Muscle of leg (tissue), 11 donors: ENCODE results near the gene CTBP1. TPM values are rescaled to one million over a fixed set of nuclear protein-coding genes. Genes with fewer than 3 reads are reported as not detected.

ENCODE experiments used
- DNase-seq: peaks from one replicate; pipeline ENCODE4 v3.0.0; 2013
- H3K27ac ChIP-seq: one replicate; pipeline ENCODE4 v1.5.1; 2013; ENCODE audit warnings: mild to moderate bottlenecking, low read length, control low read depth
- H3K27me3 ChIP-seq: one replicate; pipeline ENCODE4 v1.6.1; 2013; ENCODE audit warnings: low read length; ENCODE audit not compliant: control insufficient read depth, insufficient read depth
- H3K36me3 ChIP-seq: one replicate; pipeline ENCODE4 v1.6.1; 2013; ENCODE audit warnings: low read length; ENCODE audit not compliant: control insufficient read depth, insufficient read depth
- H3K4me1 ChIP-seq: one replicate; pipeline ENCODE4 v1.6.1; 2013; ENCODE audit warnings: low read length; ENCODE audit not compliant: control insufficient read depth, insufficient read depth
- H3K4me3 ChIP-seq: one replicate; pipeline ENCODE4 v1.5.1; 2013; ENCODE audit warnings: low read length, control low read depth
- H3K9me3 ChIP-seq: replicated peaks from 2 replicates; pipeline ENCODE4 v1.6.1; 2013; ENCODE audit warnings: low read depth, low read length; ENCODE audit not compliant: control insufficient read depth
- WGBS: methylation state at CpG from one replicate; pipeline ENCODE4 v1.1.5; 2013; ENCODE audit warnings: missing lambda C conversion rate; ENCODE audit not compliant: insufficient coverage; 5-methylcytosine and 5-hydroxymethylcytosine counted together
- polyA plus RNA-seq, 8 donors: library from polyadenylated mRNA; unstranded; fragments of 120-200 nt; gene quantifications; one replicate each; pipeline versions ENCODE4 v1.2.1 to v1.2.3, GENCODE V29; 2013; ENCODE audit warnings: inconsistent platforms in 1 of 8, low replicate concordance in 1 of 8; ENCODE audit not compliant: insufficient read length in 8 of 8, insufficient read depth in 1 of 8
- total RNA-seq: library from RNA; stranded (reverse); fragments of 120-200 nt; gene quantifications from one replicate; pipeline ENCODE4 v1.2.4, GENCODE V29; 2013

The CTBP1 gene
- total and polyA plus RNA-seq, 9 donors = 81.9 to 146 (median 118) TPM

DNA sequence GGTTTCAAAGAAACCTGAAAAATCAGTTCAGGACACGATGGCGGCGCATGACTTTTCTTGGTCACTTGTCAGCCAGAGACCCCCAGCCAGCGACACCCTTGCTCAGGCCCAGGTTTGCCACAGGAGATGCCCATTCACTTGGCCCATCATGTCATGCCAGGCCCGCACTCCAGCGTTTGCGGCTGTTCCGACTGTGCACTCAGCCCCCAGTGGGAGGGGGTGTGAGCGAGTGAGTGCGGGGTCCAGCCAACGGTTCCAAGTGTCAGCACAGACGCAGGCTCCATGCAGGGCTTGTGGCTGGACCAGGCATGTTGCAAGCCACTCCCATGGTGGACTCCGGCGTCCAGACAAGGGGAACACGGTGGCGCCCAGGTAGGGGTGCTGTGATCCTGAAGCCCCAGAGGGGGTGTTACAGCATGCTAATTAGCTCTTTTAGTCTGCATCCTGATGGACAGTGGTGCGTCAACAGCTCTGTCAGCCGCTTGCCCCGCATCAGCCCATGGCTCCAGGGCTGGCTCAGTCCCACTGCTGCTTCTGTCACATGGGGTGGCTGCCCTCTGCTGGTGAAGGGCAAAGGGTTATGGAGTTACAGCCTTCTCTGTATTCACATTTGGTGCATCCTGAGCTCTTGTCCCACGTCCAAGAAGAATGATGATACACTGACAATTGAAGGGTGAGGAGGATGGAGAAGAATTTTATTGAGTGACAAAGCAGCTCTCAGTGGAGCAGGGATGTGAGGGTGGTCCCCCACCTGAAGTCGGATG, 37.0 kb upstream of the CTBP1 start:
- H3K4me1 ChIP-seq = peaks cover 10% of the 10 kb centered on the region
- DNase-seq = no peak
- H3K36me3 ChIP-seq = no peaks in the 10 kb centered on the region
- peaks cover 3% of the 10 kb centered on the region for H3K9me3 ChIP-seq
- no peak overlapping the region for H3K4me3 ChIP-seq
- 87% methylated on average over 21 of the region's 21 CpGs for WGBS
- no peaks in the 10 kb centered on the region for H3K27me3 ChIP-seq
- H3K27ac ChIP-seq = no peak overlapping the region

DNA sequence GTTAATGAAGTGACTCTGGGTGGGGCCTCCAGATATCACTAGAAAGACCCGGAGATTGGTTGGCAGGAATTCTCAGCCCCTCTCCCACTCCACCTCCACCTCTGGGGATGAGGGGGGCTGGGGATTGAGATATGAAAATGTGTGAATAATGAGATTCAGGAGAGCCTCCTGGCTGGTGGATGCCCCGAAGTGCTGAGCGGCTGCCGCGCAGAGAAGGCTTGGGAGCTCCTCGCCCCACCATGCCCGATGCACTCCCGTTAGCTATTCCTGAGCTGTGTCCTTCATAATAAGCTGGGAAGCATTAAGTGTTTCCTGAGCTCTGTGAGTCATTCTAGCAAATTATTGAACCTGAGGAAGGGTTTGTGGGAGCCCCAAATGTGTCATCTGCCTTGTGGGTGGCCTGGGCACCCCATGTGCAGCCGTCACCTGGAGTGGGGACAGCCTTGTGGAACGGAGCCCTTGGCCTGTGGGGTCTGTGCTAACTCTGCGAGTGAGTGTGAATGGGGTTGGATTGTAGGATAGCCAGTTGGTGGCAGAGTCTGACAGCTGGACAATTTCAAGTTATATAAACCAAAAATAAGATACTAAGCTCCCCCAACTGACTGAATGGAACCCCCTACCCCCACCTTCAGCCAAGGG, 36.3 kb upstream of the CTBP1 start:
- H3K4me3 ChIP-seq = no peak overlapping the region
- DNase-seq = no peak
- H3K9me3 ChIP-seq = peaks cover 3% of the 10 kb centered on the region
- no peak overlapping the region for H3K27ac ChIP-seq
- H3K36me3 ChIP-seq = no peaks in the 10 kb centered on the region
- 79% methylated on average over 8 of the region's 11 CpGs for WGBS
- H3K27me3 ChIP-seq = no peaks in the 10 kb centered on the region
- peaks cover 5% of the 10 kb centered on the region for H3K4me1 ChIP-seq

DNA sequence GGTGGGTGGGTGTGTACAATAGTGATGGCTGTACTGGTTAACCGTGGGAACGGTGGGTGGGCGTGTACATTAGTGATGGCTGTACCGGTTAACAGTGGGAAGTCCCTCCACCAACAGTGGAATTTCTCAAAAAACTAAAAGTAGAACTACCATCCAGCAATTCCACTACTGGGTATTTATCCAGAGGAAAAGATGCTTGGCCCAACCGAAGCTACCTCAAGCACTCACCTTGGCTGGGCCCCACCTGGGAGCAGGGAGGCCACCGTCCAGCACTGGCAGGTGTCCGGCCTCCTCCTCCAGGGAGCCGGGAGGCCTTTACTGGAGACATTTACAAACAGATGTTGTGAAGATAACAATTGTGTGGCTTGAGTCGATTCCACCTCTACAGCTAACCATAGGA, 34.8 kb upstream of the CTBP1 start:
- DNase-seq = no peak
- no peak overlapping the region for H3K4me3 ChIP-seq
- H3K27ac ChIP-seq = no peak overlapping the region
- H3K4me1 ChIP-seq = peaks cover under 1% of the 10 kb centered on the region
- no peaks in the 10 kb centered on the region for H3K36me3 ChIP-seq
- no peaks in the 10 kb centered on the region for H3K27me3 ChIP-seq
- peaks cover 3% of the 10 kb centered on the region for H3K9me3 ChIP-seq
- WGBS = no CpG with 5 or more reads among the region's 9 CpGs

DNA sequence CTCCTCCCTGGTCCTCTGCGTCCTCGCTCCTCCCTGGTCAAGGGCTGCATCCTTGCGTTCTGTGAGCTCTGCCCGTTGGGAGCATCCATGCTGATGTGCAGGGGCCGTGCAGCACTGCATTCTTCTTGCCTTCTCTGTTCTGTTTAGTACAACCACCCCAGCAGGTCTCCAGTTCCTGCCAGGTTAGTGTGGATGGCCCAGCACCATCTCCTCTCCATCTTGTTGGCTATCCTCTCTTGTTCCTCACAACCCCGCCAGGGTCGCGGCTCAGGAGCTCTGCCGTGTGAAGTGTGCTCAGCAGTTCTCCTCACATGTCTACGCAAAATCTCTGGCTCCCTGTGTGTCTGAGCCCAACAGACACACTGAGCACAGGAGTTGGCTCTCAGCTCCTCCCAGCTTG, 30.3 kb upstream of the CTBP1 start:
- no peaks in the 10 kb centered on the region for H3K4me1 ChIP-seq
- no peaks in the 10 kb centered on the region for H3K9me3 ChIP-seq
- no peak overlapping the region for H3K27ac ChIP-seq
- no peak overlapping the region for H3K4me3 ChIP-seq
- H3K36me3 ChIP-seq = no peaks in the 10 kb centered on the region
- no peaks in the 10 kb centered on the region for H3K27me3 ChIP-seq
- DNase-seq = no peak
- WGBS = 89% methylated on average over 10 of the region's 10 CpGs

DNA sequence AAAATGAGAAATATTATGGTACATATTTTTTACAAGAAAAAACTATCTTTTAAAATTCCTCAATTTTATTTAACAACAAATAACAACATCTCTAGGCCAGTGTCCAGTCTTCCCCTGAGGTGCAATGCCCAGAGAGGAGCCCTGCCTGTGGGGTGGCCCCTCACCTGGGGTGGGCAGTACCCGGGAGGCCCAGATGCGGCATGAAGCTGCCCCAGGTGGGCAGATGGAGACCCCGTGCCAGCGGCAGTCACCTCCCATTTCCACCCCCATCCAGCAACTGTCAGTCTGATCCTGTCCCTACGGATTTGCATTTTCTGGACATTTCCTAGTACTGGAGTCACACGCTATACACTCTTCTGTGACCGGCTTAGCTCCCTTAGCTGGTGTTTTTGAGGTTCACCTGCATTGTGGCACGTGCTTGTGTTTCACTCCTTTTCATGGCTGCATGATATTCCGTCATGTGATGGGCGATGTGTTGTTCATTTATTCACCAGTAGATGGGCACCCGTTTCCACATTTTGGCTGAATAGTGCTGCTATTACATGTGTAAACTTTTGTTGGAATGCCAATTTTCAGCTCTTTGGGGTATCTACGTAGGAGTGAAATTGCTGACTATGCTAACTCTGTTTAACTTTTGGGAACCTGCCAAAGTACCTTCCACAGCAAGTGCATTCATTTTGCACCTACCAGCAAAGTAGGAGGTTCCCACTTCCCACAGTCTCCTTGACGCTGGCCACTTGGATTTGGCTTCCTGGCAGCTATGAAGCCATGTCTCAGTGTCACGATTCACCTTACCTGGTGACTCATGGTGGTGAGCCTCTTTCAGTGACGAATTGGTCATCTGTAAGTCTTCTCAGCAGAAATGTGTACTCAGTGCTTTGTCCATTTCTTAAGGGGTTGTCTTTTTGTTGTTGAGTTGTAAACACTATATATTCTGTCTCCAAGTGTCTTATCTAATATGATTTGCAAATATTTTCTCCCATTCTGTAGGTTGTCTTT, 29.0 kb upstream of the CTBP1 start:
- H3K27ac ChIP-seq = no peak overlapping the region
- no peak overlapping the region for H3K4me3 ChIP-seq
- WGBS = 90% methylated on average over 12 of the region's 15 CpGs
- H3K36me3 ChIP-seq = no peaks in the 10 kb centered on the region
- DNase-seq = no peak
- no peaks in the 10 kb centered on the region for H3K27me3 ChIP-seq
- H3K4me1 ChIP-seq = no peaks in the 10 kb centered on the region
- no peaks in the 10 kb centered on the region for H3K9me3 ChIP-seq

DNA sequence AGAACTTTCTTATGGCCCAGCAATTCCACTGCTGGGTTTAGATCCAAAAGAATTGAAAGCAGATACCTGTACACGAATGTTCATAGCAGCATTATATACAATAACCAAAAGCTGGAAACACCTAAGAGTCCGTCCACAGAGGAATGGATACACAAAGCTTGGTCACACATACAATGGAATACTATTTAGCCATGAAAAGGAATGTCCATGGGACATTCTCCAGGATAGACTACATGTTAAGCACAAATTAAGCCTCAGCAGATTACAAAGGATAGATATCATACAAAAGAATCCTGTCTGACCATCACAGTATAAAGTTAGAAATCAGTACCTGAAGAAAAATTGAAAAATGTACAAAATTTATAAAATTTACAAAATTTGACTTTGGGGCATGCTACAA, 28.1 kb upstream of the CTBP1 start:
- no CpG with 5 or more reads among the region's 2 CpGs for WGBS
- H3K27me3 ChIP-seq = no peaks in the 10 kb centered on the region
- no peak overlapping the region for H3K27ac ChIP-seq
- no peak overlapping the region for H3K4me3 ChIP-seq
- DNase-seq = no peak
- H3K9me3 ChIP-seq = no peaks in the 10 kb centered on the region
- H3K36me3 ChIP-seq = no peaks in the 10 kb centered on the region
- H3K4me1 ChIP-seq = no peaks in the 10 kb centered on the region

DNA sequence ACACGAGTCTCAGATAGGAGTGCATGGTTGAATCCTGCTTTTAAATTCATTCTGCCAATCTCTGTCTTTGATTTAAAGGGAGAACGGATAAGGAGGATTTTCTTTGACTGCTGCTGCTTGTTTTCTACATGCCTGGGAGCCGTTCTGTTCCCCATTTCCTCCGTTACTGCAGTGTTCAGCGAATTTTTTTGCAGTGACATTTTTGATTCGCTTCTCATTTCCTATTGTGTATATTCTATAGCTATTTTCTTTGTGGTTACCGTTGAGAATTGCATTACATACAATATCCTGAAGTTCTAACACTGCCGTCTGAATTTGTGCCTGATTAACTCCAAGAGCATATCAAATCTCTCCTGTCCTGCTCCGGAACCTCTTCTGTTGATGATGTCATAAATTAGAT, 25.9 kb upstream of the CTBP1 start:
- Histone ChIP-seq H3K9me3 (no peaks in the 10 kb centered on the region), H3K27ac (no peak overlapping the region), H3K36me3 (no peaks in the 10 kb centered on the region), H3K27me3 (no peaks in the 10 kb centered on the region), H3K4me1 (no peaks in the 10 kb centered on the region), H3K4me3 (no peak overlapping the region)
- peak; percentile 38 for DNase-seq
- WGBS = 80% methylated on average over 1 of the region's 9 CpGs

DNA sequence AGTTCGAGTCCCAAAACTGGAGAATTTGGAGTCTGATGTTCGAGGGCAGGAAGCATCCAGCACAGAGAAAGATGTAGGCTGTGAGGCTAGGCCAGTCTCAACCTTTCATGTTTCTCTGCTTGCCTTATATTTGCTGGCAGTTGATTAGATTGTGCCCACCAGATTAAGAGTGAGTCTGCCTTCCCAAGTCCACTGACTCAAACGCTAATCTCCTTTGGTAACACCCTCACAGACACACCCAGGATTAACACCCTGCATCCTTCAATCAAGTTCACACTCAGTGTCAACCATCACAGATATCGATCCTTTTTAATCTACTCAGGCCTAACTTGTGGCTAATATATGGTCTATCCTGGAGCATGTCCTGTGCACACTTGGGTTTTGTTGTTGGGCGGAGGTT, 22.8 kb upstream of the CTBP1 start:
- H3K4me3 ChIP-seq = no peak overlapping the region
- H3K27ac ChIP-seq = no peak overlapping the region
- H3K9me3 ChIP-seq = peaks cover 4% of the 10 kb centered on the region
- no peak for DNase-seq
- WGBS = 100% methylated on average over 2 of the region's 5 CpGs
- H3K27me3 ChIP-seq = no peaks in the 10 kb centered on the region
- H3K36me3 ChIP-seq = no peaks in the 10 kb centered on the region
- no peaks in the 10 kb centered on the region for H3K4me1 ChIP-seq

DNA sequence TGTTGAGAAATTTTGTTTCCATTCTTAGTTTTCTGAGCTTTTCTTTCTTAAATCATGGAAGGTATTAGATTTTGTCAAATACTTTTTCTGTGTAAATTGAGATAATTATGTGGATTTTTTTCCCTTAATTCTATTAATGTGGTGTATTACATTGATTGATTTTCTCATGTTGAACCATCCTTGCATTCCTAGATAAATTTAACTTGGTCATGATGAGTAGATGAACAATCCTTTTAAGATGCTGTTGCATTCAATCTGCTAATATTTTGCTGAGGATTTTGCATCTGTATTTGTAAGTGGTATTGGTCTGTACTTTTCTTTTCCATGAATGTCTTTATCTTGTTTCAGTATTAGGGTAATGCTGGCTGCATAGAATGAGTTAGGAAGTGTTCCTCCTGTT, 20.3 kb upstream of the CTBP1 start:
- H3K9me3 ChIP-seq = peaks cover 6% of the 10 kb centered on the region
- DNase-seq = no peak
- H3K4me1 ChIP-seq = no peaks in the 10 kb centered on the region

More for the DNA sequence above, 20.3 kb upstream of the CTBP1 start:
- Histone ChIP-seq H3K27me3 (no peaks in the 10 kb centered on the region), H3K27ac (no peak overlapping the region), H3K36me3 (no peaks in the 10 kb centered on the region), H3K4me3 (no peak overlapping the region)
